HL-60 (cell line): ENCODE data around the gene CMTM8.

Experiments
- GABPA ChIP-seq: IDR thresholded peaks from 2 replicates; pipeline ENCODE4 v1.6.1; 2012; ENCODE audit warnings: low read depth
- TF ChIP-seq, protein P1 (sequence below): IDR thresholded peaks from one replicate; pipeline ENCODE4 v1.5.1; 2011; ENCODE audit warnings: low read length, control low read depth, inconsistent platforms; ENCODE audit not compliant: insufficient read depth
- TF ChIP-seq, protein P2 (sequence below): IDR thresholded peaks from 2 replicates; pipeline ENCODE4 v1.6.1; 2012; ENCODE audit warnings: low read depth; ENCODE audit not compliant: insufficient replicate concordance

DNA sequence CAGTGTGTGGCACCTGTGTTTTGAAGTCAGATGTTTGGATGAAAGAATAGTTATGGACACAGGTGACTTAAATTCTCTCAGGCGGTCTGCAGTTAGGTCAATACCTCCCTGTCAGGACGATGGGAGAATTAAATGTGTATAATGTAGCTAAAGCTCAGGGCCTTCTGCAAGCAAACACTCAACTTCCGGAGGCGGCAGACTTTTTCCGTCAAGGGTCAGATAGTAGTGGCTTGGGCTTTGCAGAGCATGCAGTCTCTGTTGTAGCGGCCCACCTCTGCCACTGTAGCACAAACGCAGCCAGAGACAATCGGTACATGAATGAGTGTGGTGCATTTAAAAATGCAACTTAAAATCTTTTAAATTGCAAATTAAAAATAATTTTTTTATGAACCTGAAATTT, 47.4 kb downstream of the CMTM8 start:
- TF ChIP-seq, protein P1, sequence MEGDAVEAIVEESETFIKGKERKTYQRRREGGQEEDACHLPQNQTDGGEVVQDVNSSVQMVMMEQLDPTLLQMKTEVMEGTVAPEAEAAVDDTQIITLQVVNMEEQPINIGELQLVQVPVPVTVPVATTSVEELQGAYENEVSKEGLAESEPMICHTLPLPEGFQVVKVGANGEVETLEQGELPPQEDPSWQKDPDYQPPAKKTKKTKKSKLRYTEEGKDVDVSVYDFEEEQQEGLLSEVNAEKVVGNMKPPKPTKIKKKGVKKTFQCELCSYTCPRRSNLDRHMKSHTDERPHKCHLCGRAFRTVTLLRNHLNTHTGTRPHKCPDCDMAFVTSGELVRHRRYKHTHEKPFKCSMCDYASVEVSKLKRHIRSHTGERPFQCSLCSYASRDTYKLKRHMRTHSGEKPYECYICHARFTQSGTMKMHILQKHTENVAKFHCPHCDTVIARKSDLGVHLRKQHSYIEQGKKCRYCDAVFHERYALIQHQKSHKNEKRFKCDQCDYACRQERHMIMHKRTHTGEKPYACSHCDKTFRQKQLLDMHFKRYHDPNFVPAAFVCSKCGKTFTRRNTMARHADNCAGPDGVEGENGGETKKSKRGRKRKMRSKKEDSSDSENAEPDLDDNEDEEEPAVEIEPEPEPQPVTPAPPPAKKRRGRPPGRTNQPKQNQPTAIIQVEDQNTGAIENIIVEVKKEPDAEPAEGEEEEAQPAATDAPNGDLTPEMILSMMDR, result no peak
- TF ChIP-seq, protein P2, sequence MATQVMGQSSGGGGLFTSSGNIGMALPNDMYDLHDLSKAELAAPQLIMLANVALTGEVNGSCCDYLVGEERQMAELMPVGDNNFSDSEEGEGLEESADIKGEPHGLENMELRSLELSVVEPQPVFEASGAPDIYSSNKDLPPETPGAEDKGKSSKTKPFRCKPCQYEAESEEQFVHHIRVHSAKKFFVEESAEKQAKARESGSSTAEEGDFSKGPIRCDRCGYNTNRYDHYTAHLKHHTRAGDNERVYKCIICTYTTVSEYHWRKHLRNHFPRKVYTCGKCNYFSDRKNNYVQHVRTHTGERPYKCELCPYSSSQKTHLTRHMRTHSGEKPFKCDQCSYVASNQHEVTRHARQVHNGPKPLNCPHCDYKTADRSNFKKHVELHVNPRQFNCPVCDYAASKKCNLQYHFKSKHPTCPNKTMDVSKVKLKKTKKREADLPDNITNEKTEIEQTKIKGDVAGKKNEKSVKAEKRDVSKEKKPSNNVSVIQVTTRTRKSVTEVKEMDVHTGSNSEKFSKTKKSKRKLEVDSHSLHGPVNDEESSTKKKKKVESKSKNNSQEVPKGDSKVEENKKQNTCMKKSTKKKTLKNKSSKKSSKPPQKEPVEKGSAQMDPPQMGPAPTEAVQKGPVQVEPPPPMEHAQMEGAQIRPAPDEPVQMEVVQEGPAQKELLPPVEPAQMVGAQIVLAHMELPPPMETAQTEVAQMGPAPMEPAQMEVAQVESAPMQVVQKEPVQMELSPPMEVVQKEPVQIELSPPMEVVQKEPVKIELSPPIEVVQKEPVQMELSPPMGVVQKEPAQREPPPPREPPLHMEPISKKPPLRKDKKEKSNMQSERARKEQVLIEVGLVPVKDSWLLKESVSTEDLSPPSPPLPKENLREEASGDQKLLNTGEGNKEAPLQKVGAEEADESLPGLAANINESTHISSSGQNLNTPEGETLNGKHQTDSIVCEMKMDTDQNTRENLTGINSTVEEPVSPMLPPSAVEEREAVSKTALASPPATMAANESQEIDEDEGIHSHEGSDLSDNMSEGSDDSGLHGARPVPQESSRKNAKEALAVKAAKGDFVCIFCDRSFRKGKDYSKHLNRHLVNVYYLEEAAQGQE, result no peak
- TF ChIP-seq GABPA, result no peak
